Sciatic nerve (tissue), 2 donors: ENCODE measurements around the gene CELA3B. TPM values are rescaled to one million over a fixed set of nuclear protein-coding genes. Genes with fewer than 3 reads are reported as not detected.
A peak's percentile ranks its signal among the peaks of the same experiment; 100 is the strongest.
"Not testable (repeated sequence)": the region's sequence is repeated elsewhere in the genome, so short reads cannot be mapped to it uniquely, and the experiment has no call there.

ENCODE experiments used
- ATAC-seq: fragments of 200-7000 bp; cut with Tn5 transposase; one replicate; pipeline ENCODE4 v1.9.1; 2020; ENCODE audit warnings: mild to moderate bottlenecking, moderate library complexity
- DNase-seq: peaks from one replicate; pipeline ENCODE4 v3.0.0-alpha.2; 2020; ENCODE audit warnings: low spot score
- intact Hi-C: fragments of 100-400 bp; cut with DNase I; formaldehyde crosslinking; loops from one replicate; pipeline ENCODE4 v1.14.2; 2022
- total RNA-seq: library from RNA; stranded (reverse); fragmentation: NEBNext Ultra II Directional; extraction: Animal tissue kit (Norgen Biotek cat#: 25700); gene quantifications from one replicate; pipeline ENCODE4 v1.2.1, GENCODE V29; 2021
- donor health status: DM: no; HTN: no; CAD: no.
- donor health status: DM: no; HTN: no; CAD: no.

Gene CELA3B
- total RNA-seq, 1 donor from 2014 or later, result 1.2 TPM

- intact Hi-C loops, result no loop called here
- ATAC-seq, result no peak
Observed at GRCh38 chr1:22026924-22027289, 50.1 kb downstream of the CELA3B start.

GRCh38 chr1:22030057-22030456 is 53.2 kb downstream of the CELA3B start:
- no peak for ATAC-seq
- intact Hi-C loops, result no loop called here
- DNase-seq, result no peak

More at GRCh38 chr1:22026924-22027289, 50.1 kb downstream of the CELA3B start:
- no peak for DNase-seq

GRCh38 chr1:22030473-22030872 is 53.7 kb downstream of the CELA3B start:
- intact Hi-C loops, result no loop called here
- DNase-seq, result no peak
- no peak for ATAC-seq

GRCh38 chr1:22031214-22031962 is 54.6 kb downstream of the CELA3B start:
- intact Hi-C loops, result no loop called here
- ATAC-seq (peak; percentile 55), DNase-seq (no peak)

- intact Hi-C loops, DNase-seq, ATAC-seq: not testable (repeated sequence)
Observed at GRCh38 chr1:22034834-22035233, 58.0 kb downstream of the CELA3B start.

- intact Hi-C loops, result no loop called here
- no peak for ATAC-seq
- DNase-seq, result no peak
Observed at GRCh38 chr1:22037520-22037919, 60.7 kb downstream of the CELA3B start.

- intact Hi-C loops, result no loop called here
Observed at GRCh38 chr1:22038036-22038435, 61.2 kb downstream of the CELA3B start.

More at GRCh38 chr1:22038036-22038435, 61.2 kb downstream of the CELA3B start:
- DNase-seq, result peak; percentile 67
- ATAC-seq, result peak; percentile 81

Other genes with a start within 250 kb of the CELA3B start
- 112 TPM for gene USP48, start 193.9 kb upstream of the CELA3B start, total RNA-seq
- gene LDLRAD2, start 164.8 kb upstream of the CELA3B start, total RNA-seq, result 0.13 TPM
- gene HSPG2, start 39.7 kb upstream of the CELA3B start, total RNA-seq, result 887 TPM
- gene CELA3A, start 24.6 kb downstream of the CELA3B start, total RNA-seq, result 2.9 TPM
- 221 TPM for gene CDC42, start 75.7 kb downstream of the CELA3B start, total RNA-seq
- gene WNT4, start 166.1 kb downstream of the CELA3B start, total RNA-seq, result 0.22 TPM